OCI-LY7 (cell line): ENCODE data around the gene PDCD11. TPM values are rescaled to one million over a fixed set of nuclear protein-coding genes. Genes with fewer than 3 reads are reported as not detected.

Experiments used
- BruUV-seq: library from RNA; stranded (reverse); fragments of 400-500 nt; replicated peaks from 2 replicates; lab custom pipeline; 2021; lab: Mats Ljungman, UMichigan
- CTCF ChIA-PET: fragments of 300-600 bp; sonication (Branson Sonifier 250); formaldehyde crosslinking; loops from one replicate; lab custom pipeline; 2022; ENCODE audit warnings: antibody characterized with exemption; ENCODE audit not compliant: unreplicated experiment; lab: Charles Lee
- POLR2A ChIA-PET: fragments of 300-600 bp; sonication (Branson Sonifier 250); formaldehyde crosslinking; loops from one replicate; lab custom pipeline; 2022; ENCODE audit warnings: antibody characterized with exemption; lab: Charles Lee
- DNase-seq: peaks from one replicate; pipeline ENCODE4 v3.0.0-alpha.2; 2015; ENCODE audit warnings: low spot score
- H2AFZ ChIP-seq: fragments of 200-600 bp; sonication (generic), shearing (Covaris generic); 2 replicates; pipeline ENCODE4 v1.6.1; 2014; ENCODE audit warnings: mild to moderate bottlenecking, antibody characterized with exemption, low read length, moderate library complexity
- H3K27ac ChIP-seq: fragments of 200-600 bp; sonication (generic); 2 replicates; pipeline ENCODE4 v1.5.1; 2014; ENCODE audit warnings: mixed run types, low read depth, mild to moderate bottlenecking, moderate library complexity, low read length, inconsistent platforms; ENCODE audit not compliant: poor library complexity, severe bottlenecking
- H3K36me3 ChIP-seq: fragments of 200-600 bp; sonication (generic); 2 replicates; pipeline ENCODE4 v1.6.1; 2014; ENCODE audit warnings: mild to moderate bottlenecking, antibody characterized with exemption, low read length, moderate library complexity, mixed read lengths; ENCODE audit not compliant: insufficient read depth
- H3K4me1 ChIP-seq: fragments of 200-600 bp; sonication (generic); 2 replicates; pipeline ENCODE4 v1.5.1; 2014; ENCODE audit warnings: mild to moderate bottlenecking, low read length; ENCODE audit not compliant: insufficient read depth, poor library complexity, severe bottlenecking
- H3K4me2 ChIP-seq: fragments of 200-600 bp; sonication (generic); 2 replicates; pipeline ENCODE4 v1.6.1; 2014; ENCODE audit warnings: mild to moderate bottlenecking, low read length
- H3K4me3 ChIP-seq: fragments of 200-600 bp; sonication (generic); 2 replicates; pipeline ENCODE4 v1.5.1; 2014; ENCODE audit warnings: mild to moderate bottlenecking, low read depth, low read length; ENCODE audit not compliant: poor library complexity, severe bottlenecking
- H3K79me2 ChIP-seq: fragments of 200-600 bp; sonication (generic); 2 replicates; pipeline ENCODE4 v1.6.1; 2016; ENCODE audit warnings: low read depth, mild to moderate bottlenecking, low read length, moderate library complexity, mixed read lengths; ENCODE audit not compliant: insufficient read depth
- H3K9me2 ChIP-seq: fragments of 200-600 bp; sonication (generic); 2 replicates; pipeline ENCODE4 v1.6.1; 2016; ENCODE audit warnings: mild to moderate bottlenecking, low read length, mixed read lengths; ENCODE audit not compliant: insufficient read depth
- H3K9me3 ChIP-seq: fragments of 200-600 bp; sonication (generic); 2 replicates; pipeline ENCODE4 v1.6.1; 2014; ENCODE audit warnings: mild to moderate bottlenecking, mixed run types, low read length, mixed read lengths
- H4K20me1 ChIP-seq: fragments of 200-600 bp; sonication (generic); 2 replicates; pipeline ENCODE4 v1.6.1; 2014; ENCODE audit warnings: mild to moderate bottlenecking, antibody characterized with exemption, low read length, moderate library complexity, mixed read lengths; ENCODE audit not compliant: insufficient read depth
- CTCF ChIP-seq: fragments of 200-600 bp; sonication (generic); conservative IDR thresholded peaks from 2 replicates; pipeline ENCODE4 v1.5.1; 2014; ENCODE audit warnings: mild to moderate bottlenecking, antibody characterized with exemption, low read length, moderate library complexity, mixed read lengths
- EZH2phosphoT487 ChIP-seq: fragments of 200-600 bp; sonication (generic); IDR thresholded peaks from 2 replicates; pipeline ENCODE4 v1.6.1; 2018; ENCODE audit warnings: low read depth, borderline replicate concordance, mild to moderate bottlenecking, mixed run types, antibody characterized with exemption, low read length, moderate library complexity, mixed read lengths
- intact Hi-C: fragments of 100-400 bp; cut with micrococcal nuclease; formaldehyde crosslinking; loops from one replicate; pipeline ENCODE4 v1.10.0; 2022; ENCODE audit not compliant: unreplicated experiment
- total RNA-seq, 2 experiments: library from RNA; depleted of rRNA in 1 of 2; stranded (reverse); fragments of >200 nt in 1 of 2; shearing (Covaris generic) in 1 of 2; gene quantifications; 2 replicates each; pipeline ENCODE4 v1.2.3, GENCODE V29; 2014 to 2022

The PDCD11 gene
- total RNA-seq, 2 experiments from 2014 or later, result 54.5 to 68.4 TPM

- Histone ChIP-seq H2AFZ (no peak overlapping the region), H3K9me3 (no peaks in the 10 kb centered on the region), H3K27ac (no peak overlapping the region), H4K20me1 (no peaks in the 10 kb centered on the region), H3K4me3 (no peak overlapping the region), H3K9me2 (no peaks in the 10 kb centered on the region), H3K4me2 (no peak overlapping the region), H3K4me1 (peaks cover 27% of the 10 kb centered on the region), H3K79me2 (no peaks in the 10 kb centered on the region), H3K36me3 (no peaks in the 10 kb centered on the region)
- DNase-seq, result no peak
- POLR2A ChIA-PET, result no interaction called here
- TF ChIP-seq EZH2phosphoT487 (no peak), CTCF (no peak)
- intact Hi-C loops, result no loop called here
- CTCF ChIA-PET, result interaction anchor here (0.6 kb wide), 2 partner anchors 131 to 1880 kb away, joined by 6 to 9 read pairs; no protein-coding TSS in a partner anchor
- BruUV-seq, result no TSS peak
Observed at GRCh38 chr10:103457896-103458583, 61.6 kb downstream of the PDCD11 start.

GRCh38 chr10:103458720-103459119 is 62.3 kb downstream of the PDCD11 start, which contains the start of gene CALHM1:
Gene CALHM1, minus strand, starts transcription at chr10:103458900. Its CDS starts 149 bp downstream, at chr10:103458751.
- peak within 1 kb of the TSS; percentile 26; the same call in 1 of the 2 replicates for H2AFZ ChIP-seq
- H3K36me3 ChIP-seq, result no peaks in the 10 kb centered on the region
- no peaks in the 10 kb centered on the region for H3K79me2 ChIP-seq
- H3K9me3 ChIP-seq, result no peaks in the 10 kb centered on the region
- H4K20me1 ChIP-seq, result no peaks in the 10 kb centered on the region
- TF ChIP-seq CTCF, result no peak
- TF ChIP-seq EZH2phosphoT487, result no peak
- H3K27ac ChIP-seq, result no peak within 1 kb of the TSS
- H3K4me2 ChIP-seq, result peak within 1 kb of the TSS; percentile 26; the same call in 1 of the 2 replicates
- no peaks in the 10 kb centered on the region for H3K9me2 ChIP-seq
- no TSS peak for BruUV-seq
- H3K4me3 ChIP-seq, result no peak within 1 kb of the TSS
- ChIA-PET CTCF (interaction anchor here (0.6 kb wide), 2 partner anchors 131 to 1880 kb away, joined by 6 to 9 read pairs; no protein-coding TSS in a partner anchor), POLR2A (no interaction called here)
- peak; percentile 70 for DNase-seq
- peaks cover 27% of the 10 kb centered on the region for H3K4me1 ChIP-seq
- intact Hi-C loops, result no loop called here

GRCh38 chr10:103459615-103460014 is 63.2 kb downstream of the PDCD11 start:
- intact Hi-C loops, result no loop called here
- no TSS peak for BruUV-seq
- Histone ChIP-seq H3K36me3 (no peaks in the 10 kb centered on the region), H3K79me2 (no peaks in the 10 kb centered on the region), H3K4me3 (no peak overlapping the region), H3K9me3 (no peaks in the 10 kb centered on the region), H3K4me1 (peaks cover 35% of the 10 kb centered on the region), H3K4me2 (peak overlapping the region; percentile 26; the same call in 1 of the 2 replicates), H2AFZ (peak overlapping the region; percentile 26; the same call in 1 of the 2 replicates), H4K20me1 (no peaks in the 10 kb centered on the region), H3K9me2 (no peaks in the 10 kb centered on the region), H3K27ac (no peak overlapping the region)
- no peak for TF ChIP-seq CTCF
- no peak for TF ChIP-seq EZH2phosphoT487
- ChIA-PET POLR2A (interaction anchor here (0.6 to 0.7 kb wide), 3 partner anchors 19 to 24 kb away, joined by 3 read pairs; no protein-coding TSS in a partner anchor), CTCF (no interaction called here)
- DNase-seq, result no peak
